Aorta (tissue), 5 donors: Measurements from ENCODE around the gene PDIA3. TPM values are rescaled to one million over a fixed set of nuclear protein-coding genes. Genes with fewer than 3 reads are reported as not detected.
A peak's percentile ranks its signal among the peaks of the same experiment; 100 is the strongest.
"Not testable (repeated sequence)": the region's sequence is repeated elsewhere in the genome, so short reads cannot be mapped to it uniquely, and the experiment has no call there.

Source experiments
- ATAC-seq: fragments of 200-7000 bp; cut with Tn5 transposase; one replicate; pipeline ENCODE4 v1.9.1; 2022; ENCODE audit warnings: moderate library complexity; ENCODE audit not compliant: low FRiP score
- DNase-seq, 2 donors: peaks; one replicate each; pipeline ENCODE4 v3.0.0-alpha.2; 2020
- H3K27ac ChIP-seq, 2 donors: one replicate each; pipeline ENCODE4 v1.5.1; 2013; ENCODE audit warnings: low read length in 2 of 2, mild to moderate bottlenecking in 2 of 2, moderate library complexity in 2 of 2, control low read depth in 1 of 2, inconsistent platforms in 1 of 2, low read depth in 1 of 2
- H3K27me3 ChIP-seq, 2 donors: one replicate each; pipeline ENCODE4 v1.6.1; 2013; ENCODE audit warnings: control low read depth in 1 of 2, low read length in 1 of 2, mild to moderate bottlenecking in 1 of 2, moderate library complexity in 1 of 2; ENCODE audit not compliant: insufficient read depth in 2 of 2, control insufficient read depth in 1 of 2
- H3K36me3 ChIP-seq, 2 donors: one replicate each; pipeline ENCODE4 v1.6.1; 2013; ENCODE audit warnings: control low read depth in 1 of 2, low read length in 1 of 2, mild to moderate bottlenecking in 1 of 2; ENCODE audit not compliant: insufficient read depth in 2 of 2, control insufficient read depth in 1 of 2
- H3K4me1 ChIP-seq, 2 donors: one replicate each; pipeline ENCODE4 v1.6.1; 2013; ENCODE audit warnings: low read length in 2 of 2, control low read depth in 1 of 2, mild to moderate bottlenecking in 1 of 2, moderate library complexity in 1 of 2; ENCODE audit not compliant: insufficient read depth in 2 of 2, control insufficient read depth in 1 of 2
- H3K4me3 ChIP-seq, 2 donors: one replicate each; pipeline ENCODE4 v1.5.1; 2013; ENCODE audit warnings: low read length in 2 of 2, control low read depth in 1 of 2, mild to moderate bottlenecking in 1 of 2
- H3K9me3 ChIP-seq: one replicate; pipeline ENCODE4 v1.6.1; 2013; ENCODE audit warnings: mild to moderate bottlenecking, low read length; ENCODE audit not compliant: control insufficient read depth
- WGBS, 2 donors: extraction: QIAGEN DNeasy Blood & Tissue Kit; methylation state at CpG; one replicate each; pipeline ENCODE4 v1.1.7; 2013; 5-methylcytosine and 5-hydroxymethylcytosine counted together
- intact Hi-C, 2 donors: fragments of 100-400 bp; cut with DNase I; formaldehyde crosslinking; loops; one replicate each; pipeline versions ENCODE4 v1.14.2 to v1.15.0; 2022
- polyA plus RNA-seq, 2 donors: library from polyadenylated mRNA; stranded (reverse); fragments of 200-250 nt; gene quantifications; one replicate each; pipeline ENCODE4 v1.2.3, GENCODE V29; 2013
- total RNA-seq, 2 donors: library from RNA; stranded (reverse); fragmentation: NEBNext Ultra II Directional; extraction: Animal tissue kit (Norgen Biotek cat#: 25700); gene quantifications; one replicate each; pipeline ENCODE4 v1.2.1, GENCODE V29; 2021
- donor health status: healthy with polysubstance abuse.
- donor health status: Bipolar disorder and iron deficiency.
- donor health status: DM: no; HTN: no; CAD: no.
- donor health status: DM: no; HTN: no; CAD: no.
- donor health status: DM: yes; HTN: yes; CAD: no.

The PDIA3 gene
- total and polyA plus RNA-seq, 4 donors, result 156 to 313 (median 262) TPM

GRCh38 chr15:43799945-43800285 lies 53.7 kb downstream of the PDIA3 start, which contains the start of gene SERINC4:
TSS of gene SERINC4 (minus strand) at chr15:43800220. CDS start at chr15:43799986, 234 bp downstream.
- 90 to 95% methylated on average over 8 of the region's 8 CpGs for WGBS, 2 donors
- DNase-seq (no peak), ATAC-seq (peak; percentile 6)
- peak within 1 kb of the TSS; percentile 23 to 89 for H3K27ac ChIP-seq
- no peaks in the 10 kb centered on the region for H3K27me3 ChIP-seq
- H3K9me3 ChIP-seq, result no peaks in the 10 kb centered on the region
- peaks cover 3 to 11% of the 10 kb centered on the region in 2 donors for H3K36me3 ChIP-seq
- H3K4me1 ChIP-seq, result peaks cover 0 to 4% of the 10 kb centered on the region in 2 donors
- H3K4me3 ChIP-seq, result peak within 1 kb of the TSS; percentile 60 to 93
- intact Hi-C loops, result no loop called here

DNA sequence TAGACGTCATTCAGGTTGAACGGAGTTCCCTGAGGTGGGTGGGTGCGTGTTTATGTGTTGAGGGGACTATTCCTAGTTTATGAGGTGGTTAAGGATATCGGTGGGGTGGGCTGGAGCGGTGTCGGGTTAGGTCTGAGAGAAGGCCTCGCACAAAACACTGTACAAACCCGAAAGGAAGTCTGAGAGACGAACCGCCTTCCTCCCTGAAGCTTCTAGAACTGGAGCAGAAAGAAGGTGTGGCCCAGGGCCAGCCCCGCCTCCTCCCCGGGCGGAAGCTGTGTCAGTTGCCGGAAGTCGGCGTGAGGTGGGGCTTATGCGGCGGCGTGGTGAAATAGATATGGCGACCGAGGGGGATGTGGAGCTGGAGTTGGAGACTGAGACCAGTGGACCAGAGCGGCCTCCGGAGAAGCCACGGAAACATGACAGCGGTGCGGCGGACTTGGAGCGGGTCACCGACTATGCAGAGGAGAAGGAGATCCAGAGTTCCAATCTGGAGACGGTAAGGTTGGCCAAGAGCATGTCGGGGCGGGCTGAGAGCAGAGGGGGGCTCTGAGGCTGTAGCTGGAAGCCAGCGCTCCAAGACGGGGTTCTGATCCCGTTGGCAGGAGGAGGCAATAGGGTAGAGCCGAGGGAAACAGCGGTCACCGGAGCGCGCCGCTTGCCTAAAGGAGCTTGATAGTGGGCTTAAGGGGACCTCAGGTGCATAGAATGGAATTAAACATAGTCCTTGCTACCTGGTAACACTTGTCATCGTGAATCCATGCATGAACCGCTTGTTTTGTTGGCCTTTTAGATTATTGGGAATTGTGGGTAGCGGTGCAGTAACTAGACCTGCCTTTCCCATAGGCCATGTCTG lies 54.3 kb downstream of the PDIA3 start, which contains the start of gene HYPK:
Gene HYPK, plus strand, starts transcription at position 314 of the 856 bp plus-strand sequence. Its CDS starts 24 bp downstream, at position 338.
- 6 to 7% methylated on average over 44 of the region's 44 CpGs for WGBS, 2 donors
- intact Hi-C loops, result no loop called here
- Histone ChIP-seq H3K36me3 (peaks cover 4 to 10% of the 10 kb centered on the region in 2 donors), H3K4me3 (peak within 1 kb of the TSS; percentile 60 to 93), H3K4me1 (no peaks in the 10 kb centered on the region), H3K27me3 (no peaks in the 10 kb centered on the region), H3K27ac (peak within 1 kb of the TSS; percentile 23 to 89), H3K9me3 (no peaks in the 10 kb centered on the region)
- ATAC-seq, result peak; percentile 95
- DNase-seq, result peak; percentile 96 to 97

- H3K27me3 ChIP-seq, H3K4me3 ChIP-seq, H3K4me1 ChIP-seq, H3K36me3 ChIP-seq, H3K9me3 ChIP-seq, H3K27ac ChIP-seq, intact Hi-C loops, ATAC-seq, DNase-seq: not testable (repeated sequence)
- 92 to 95% methylated on average over 7 of the region's 7 CpGs for WGBS, 2 donors
Measured at GRCh38 chr15:43802676-43803075, 56.4 kb downstream of the PDIA3 start.

DNA sequence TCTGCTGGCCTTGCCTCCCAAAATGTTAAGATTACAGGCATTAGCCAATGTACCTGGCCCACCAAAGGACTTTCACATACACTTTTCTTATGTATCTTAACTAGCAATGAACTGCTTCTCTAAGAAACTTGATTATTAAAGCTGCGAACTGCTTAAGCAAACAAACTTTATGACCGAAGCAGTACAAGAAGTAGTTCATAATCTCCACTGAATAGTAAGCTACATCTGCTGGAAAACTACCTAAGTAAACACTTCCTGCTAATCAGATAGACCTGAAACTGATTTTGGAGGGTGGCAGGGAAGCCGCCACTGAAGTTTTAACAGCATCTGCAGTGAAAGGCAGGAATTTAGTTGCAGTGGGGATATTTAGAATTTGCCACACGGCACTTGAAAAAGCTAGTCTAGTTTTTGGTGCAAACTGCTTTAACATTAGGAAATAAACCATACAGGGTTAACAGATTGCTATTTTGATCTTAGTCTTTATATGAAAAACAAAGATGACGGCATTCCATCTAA lies 62.3 kb downstream of the PDIA3 start:
- Histone ChIP-seq H3K27ac (no peak overlapping the region), H3K27me3 (no peaks in the 10 kb centered on the region), H3K9me3 (no peaks in the 10 kb centered on the region), H3K4me1 (no peaks in the 10 kb centered on the region), H3K4me3 (no peak overlapping the region), H3K36me3 (peaks cover 11 to 22% of the 10 kb centered on the region in 2 donors)
- no peak for ATAC-seq
- WGBS, 2 donors, result 91 to 92% methylated on average over 5 of the region's 5 CpGs
- DNase-seq, result no peak
- intact Hi-C loops, result no loop called here

- 83 to 89% methylated on average over 6 of the region's 6 CpGs for WGBS, 2 donors
- ATAC-seq (no peak), DNase-seq (no peak)
- intact Hi-C loops, result no loop called here
- H3K27ac ChIP-seq, result no peak overlapping the region
- no peaks in the 10 kb centered on the region for H3K4me1 ChIP-seq
- peaks cover 11 to 22% of the 10 kb centered on the region in 2 donors for H3K36me3 ChIP-seq
- H3K4me3 ChIP-seq, result no peak overlapping the region
- H3K27me3 ChIP-seq, result no peaks in the 10 kb centered on the region
- no peaks in the 10 kb centered on the region for H3K9me3 ChIP-seq
Measured at GRCh38 chr15:43808960-43809678, 62.9 kb downstream of the PDIA3 start.

DNA sequence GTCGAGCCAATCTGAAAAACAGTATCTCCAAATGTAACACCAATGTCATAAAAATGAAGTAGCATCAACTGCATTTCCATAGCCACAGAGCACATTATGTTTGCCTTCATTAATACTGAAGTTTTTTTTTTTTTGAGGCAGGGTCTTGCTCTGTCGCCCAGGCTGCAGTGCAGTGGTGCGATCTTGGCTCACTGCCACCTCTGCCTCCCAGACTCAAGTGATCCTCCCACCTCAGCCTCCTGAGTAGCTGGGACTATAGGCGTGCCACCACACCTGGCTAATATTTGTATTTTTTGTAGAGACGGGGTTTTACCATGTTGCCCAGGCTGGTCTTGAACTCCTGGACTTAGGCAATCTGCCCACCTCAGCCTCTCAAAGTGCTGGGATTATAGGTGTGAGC lies 68.8 kb downstream of the PDIA3 start:
- ATAC-seq, H3K4me3 ChIP-seq, DNase-seq, H3K4me1 ChIP-seq, H3K27me3 ChIP-seq, intact Hi-C loops, H3K27ac ChIP-seq, H3K9me3 ChIP-seq: not testable (repeated sequence)
- H3K36me3 ChIP-seq, result peaks cover 8 to 11% of the 10 kb centered on the region in 2 donors
- 83 to 88% methylated on average over 5 of the region's 5 CpGs for WGBS, 2 donors

DNA sequence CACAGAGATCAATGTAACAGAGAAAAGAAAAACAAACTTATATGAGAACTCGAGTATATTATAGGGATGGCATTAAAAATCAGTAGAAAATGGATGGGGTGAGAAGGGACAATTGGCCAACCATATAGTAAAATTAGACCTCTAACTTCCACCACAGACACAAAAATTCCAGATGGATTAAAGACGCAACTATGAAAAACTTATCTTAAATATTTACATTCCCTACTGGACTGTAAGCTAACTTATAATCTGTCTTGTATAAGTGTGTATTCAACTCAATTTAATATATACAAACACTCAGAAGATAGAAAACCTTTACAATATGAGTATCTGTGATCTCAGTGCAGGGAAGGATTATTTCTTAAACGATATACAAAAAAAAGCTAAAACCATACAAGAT lies 75.3 kb downstream of the PDIA3 start:
- intact Hi-C loops, result no loop called here
- ATAC-seq (no peak), DNase-seq (no peak)
- Histone ChIP-seq H3K27ac (no peak overlapping the region), H3K4me1 (no peaks in the 10 kb centered on the region), H3K36me3 (peaks cover 0 to 5% of the 10 kb centered on the region in 2 donors), H3K27me3 (no peaks in the 10 kb centered on the region), H3K4me3 (no peak overlapping the region), H3K9me3 (no peaks in the 10 kb centered on the region)
- WGBS, 2 donors, result 72 to 78% methylated on average over 3 of the region's 3 CpGs
